Fibroblast of skin of right biceps (primary cell): Measurements from ENCODE around the gene PLXNC1.
"Not testable (repeated sequence)": the region's sequence is repeated elsewhere in the genome, so short reads cannot be mapped to it uniquely, and the experiment has no call there.

Source experiments
- DNase-seq: peaks from one replicate; pipeline ENCODE4 v3.0.0-alpha.2; 2013

Gene PLXNC1

DNA sequence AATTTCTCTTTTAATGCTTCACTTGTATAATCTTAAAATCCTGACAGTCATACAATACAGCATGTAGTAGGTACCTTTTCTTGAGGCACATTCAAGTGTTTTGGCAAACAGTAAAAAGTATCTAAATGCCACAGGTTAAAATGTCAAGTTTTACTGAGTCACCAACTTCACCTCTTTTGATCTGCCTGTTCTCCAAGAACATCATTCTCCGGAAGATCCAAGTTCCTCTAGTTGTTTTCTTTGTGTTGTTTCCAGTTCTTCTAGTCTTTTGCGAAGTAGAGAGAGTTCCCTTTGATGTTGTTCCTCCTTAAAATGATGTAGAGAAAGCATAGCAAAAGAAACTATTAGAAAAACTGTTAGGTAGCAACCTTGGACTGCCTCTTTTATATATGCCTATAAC, 160.2 kb downstream of the PLXNC1 start:
- no peak for DNase-seq

DNA sequence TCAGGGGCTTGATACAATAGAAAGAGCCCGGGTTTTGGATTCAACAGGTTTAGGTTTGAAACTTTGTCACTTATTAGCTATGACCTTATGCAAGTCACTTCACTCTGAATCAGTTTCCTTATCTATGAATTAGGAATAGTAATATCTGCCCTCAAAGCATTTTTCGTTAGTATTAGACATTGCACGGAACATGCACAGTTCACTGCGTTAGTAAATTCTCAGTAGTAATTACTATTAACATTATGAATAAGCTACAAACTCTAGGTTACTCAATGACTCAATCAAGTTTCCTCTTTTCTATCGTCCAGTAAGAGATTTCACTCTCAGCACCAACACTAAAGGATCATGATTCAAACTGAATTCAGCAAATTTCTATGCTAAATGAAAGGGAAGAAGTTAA, 161.0 kb downstream of the PLXNC1 start:
- DNase-seq: no peak

DNA sequence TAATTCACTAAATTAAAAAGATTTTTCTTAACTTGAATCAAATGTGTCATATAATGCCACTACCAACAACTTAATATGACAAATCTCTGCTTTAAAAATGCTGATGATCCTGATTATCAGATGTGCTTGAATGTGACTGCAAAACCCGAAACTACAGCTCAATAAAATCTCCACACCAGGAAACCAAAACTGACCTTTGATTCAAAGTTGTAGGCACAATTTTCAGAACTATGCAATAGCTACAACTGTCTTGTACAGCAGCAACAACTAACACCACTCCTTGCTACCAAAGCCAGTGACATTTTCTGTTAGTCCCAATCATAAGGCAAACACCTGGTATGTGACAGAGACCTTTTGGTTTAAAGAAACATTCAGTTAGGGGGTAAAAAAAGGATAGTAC, 164.0 kb downstream of the PLXNC1 start:
- DNase-seq: no peak

- not testable (repeated sequence) for DNase-seq
Measured at GRCh38 chr12:94316600-94316999, 168.2 kb downstream of the PLXNC1 start.

DNA sequence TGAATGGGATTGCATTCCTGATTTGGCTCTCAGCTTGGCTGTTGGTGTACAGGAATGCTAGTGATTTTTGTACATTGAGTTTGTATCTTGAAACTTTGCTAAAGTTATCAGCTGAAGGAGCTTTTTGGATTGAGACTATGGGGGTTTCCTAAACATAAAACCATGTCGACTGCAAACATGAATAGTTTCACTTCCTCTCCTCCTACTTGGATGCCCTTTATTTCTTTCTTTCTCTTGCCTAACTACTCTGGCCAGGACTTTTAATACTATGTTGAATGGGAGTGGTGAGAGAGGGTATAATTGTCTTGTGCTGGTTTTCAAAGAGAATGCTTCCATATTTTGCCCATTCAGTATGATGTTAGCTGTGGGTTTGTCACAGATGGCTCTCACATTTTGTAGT, 169.8 kb downstream of the PLXNC1 start:
- DNase-seq: no peak

- no peak for DNase-seq
Measured at GRCh38 chr12:94320109-94320508, 171.7 kb downstream of the PLXNC1 start.

- no peak for DNase-seq
Measured at GRCh38 chr12:94322346-94322745, 174.0 kb downstream of the PLXNC1 start.

DNA sequence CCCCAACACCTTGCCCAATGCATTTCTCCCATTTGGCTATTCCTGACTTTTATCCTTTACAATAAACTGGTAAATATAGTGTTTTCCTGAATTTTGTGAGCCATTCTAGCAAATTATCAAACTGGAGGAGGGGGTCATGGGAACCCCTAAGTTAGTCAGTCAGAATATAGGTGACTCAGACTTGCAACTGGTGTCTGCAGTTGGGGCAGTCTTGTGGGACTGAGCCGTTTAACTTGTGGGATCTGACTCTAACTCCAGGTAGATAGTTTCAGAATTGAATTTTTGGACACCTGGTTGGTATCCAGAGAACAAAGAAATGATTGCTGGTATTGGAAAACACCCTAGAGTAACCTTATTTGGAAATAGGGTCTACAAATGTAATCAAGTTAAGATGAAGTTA, 177.9 kb downstream of the PLXNC1 start:
- DNase-seq: no peak

DNA sequence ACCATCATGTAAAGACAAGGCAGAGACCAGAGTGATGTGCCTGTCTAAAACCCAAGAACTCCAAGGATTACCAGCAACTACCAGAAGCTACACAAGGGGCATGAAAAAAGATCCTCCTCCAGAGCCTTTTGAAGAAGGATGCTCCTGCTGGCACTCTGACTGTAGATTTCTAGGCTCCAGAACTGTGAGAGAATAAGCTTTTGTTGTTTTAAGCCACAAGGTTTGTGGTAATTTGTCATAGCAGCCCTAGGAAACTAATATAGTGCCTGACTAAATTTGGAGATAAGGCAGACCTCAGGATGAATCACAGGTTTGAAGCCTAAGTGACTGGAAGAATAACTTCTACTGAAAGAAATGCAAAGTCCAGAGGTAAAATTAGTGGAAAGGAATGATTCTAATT, 178.3 kb downstream of the PLXNC1 start:
- peak; percentile 80 for DNase-seq

DNA sequence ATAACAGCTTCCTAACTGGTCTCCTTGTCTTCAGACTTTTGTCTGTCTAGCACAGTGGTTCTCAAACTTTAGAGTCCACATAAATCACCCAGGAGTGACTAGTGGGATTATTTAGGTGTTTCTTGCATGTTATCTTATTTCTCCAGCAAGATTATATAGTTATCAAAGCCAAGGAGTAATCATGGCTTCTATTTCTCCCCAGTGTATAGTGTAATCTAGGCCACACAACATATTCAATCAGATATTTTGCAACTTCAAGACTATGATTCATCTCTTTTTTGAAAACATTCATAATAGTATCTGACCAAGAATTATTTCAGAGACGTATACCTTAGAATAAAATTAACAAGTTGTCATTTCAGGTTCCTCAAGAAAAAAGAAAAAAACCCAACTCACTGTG, 179.4 kb downstream of the PLXNC1 start:
- DNase-seq: peak; percentile 22

DNA sequence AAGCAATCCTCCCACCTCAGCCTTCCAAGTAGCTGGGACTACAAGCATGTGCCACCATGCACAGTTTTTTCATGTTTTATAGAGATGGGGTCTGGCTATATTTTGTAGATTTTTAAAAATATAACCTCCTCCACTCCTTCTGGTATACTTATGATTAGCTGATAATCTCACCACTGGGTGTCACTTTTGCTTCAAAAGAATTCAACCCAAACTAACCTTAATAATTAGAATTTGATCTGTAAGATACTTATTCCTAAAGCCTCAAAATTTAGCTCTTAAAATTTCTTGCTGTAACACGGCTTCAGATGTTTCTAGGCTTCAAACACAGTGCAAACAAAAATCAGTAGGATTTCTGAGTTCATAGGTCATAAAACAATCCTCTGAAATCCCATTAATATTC, 181.0 kb downstream of the PLXNC1 start:
- DNase-seq: no peak

- no peak for DNase-seq
Measured at GRCh38 chr12:94333396-94333795, 185.0 kb downstream of the PLXNC1 start.

- peak; percentile 12 for DNase-seq
Measured at GRCh38 chr12:94336211-94336925, 188.0 kb downstream of the PLXNC1 start.

DNA sequence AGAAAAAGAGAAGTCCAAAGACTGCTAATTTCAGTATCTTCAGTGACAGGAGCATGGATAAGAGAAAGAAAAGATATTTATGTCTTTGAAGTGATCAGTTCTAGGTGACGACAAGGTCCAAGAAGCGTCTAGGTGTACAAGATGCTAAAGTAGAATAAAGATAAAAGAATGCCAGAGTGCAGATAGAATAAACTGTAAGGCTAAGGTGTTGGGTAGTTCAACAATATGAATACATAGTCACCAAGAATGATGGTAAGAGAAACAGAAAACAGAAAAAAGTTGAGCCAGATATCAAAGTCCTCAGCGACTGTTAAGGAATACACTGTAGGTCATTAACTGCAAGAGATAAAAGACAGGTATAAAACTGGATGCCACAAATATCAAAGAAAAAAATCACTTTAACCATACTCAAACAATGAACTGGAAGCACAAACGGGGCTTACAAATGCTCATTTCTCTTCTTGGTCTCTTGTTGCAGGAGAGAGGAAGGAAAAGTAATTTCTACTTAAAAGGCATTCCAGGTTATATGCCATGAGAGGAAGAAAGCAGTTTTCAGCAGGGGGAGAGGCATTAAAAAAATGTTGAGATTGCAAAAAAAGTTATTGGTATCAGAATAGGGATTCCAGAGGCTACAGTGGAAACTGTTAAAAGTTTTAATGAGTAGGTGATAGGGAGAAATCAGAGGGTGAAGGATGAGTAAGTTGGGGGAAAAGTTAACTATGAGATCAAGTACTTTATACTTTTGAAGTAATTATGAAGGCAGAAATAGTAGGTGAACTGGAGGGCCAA, 189.8 kb downstream of the PLXNC1 start:
- no peak for DNase-seq

GRCh38 chr12:94340573-94340972, 192.2 kb downstream of the PLXNC1 start:
- no peak for DNase-seq

DNA sequence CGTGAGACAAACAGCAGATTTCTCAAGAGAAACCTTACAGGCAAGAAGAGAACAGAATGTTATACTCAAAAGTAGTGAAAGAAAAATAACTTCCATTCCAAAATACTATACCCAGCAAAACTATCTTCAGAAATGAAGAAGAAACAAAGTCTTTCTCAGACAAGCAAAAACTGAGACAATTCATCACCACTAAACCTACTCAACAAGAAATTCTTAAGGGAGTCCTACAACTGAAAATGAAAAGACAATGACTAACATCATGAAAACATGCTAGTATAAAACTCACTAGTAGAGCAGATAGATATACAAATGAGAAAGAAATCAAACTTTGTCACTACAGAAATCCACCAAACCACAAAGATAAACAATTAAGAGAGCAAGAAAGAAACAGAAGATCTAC, 204.8 kb downstream of the PLXNC1 start:
- DNase-seq: no peak
